Right forelimb (tissue), 1 donor: ENCODE measurements around the gene WHAMM.

ENCODE experiments used
- DNase-seq: peaks from one replicate; pipeline ENCODE4 v3.0.0-alpha.2; 2018

The WHAMM gene

DNA sequence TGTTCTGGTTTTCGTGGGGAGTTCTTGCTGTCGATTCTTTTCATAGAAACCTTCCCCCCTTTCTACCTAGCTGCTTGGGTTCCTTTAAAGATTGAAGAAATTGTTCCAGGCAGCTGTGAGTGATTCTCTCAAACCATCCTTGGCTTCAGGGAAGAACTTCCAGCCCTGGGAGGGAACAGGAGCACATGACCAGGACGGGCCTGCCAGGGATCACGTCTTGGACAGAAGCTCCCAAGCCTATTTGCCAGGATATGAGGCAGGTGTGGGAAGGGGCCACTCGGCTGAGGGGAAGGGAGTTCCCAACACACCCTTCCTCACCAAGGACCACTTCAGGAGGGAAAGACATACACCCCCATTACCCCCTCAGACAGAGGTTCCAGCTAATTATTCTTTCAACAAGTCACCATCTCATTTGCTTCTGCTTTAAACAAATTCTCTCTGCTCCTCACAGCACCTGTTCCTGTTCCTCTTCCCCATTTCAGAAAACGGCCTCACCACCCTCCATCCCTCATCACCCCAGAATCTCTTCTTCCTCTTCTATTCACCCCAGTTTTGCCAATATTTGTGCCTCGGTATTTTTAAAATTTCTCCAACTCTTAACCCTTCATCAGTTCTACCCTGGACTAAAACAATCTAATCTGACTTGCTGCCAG lies 62.5 kb downstream of the WHAMM start:
- no peak for DNase-seq

DNA sequence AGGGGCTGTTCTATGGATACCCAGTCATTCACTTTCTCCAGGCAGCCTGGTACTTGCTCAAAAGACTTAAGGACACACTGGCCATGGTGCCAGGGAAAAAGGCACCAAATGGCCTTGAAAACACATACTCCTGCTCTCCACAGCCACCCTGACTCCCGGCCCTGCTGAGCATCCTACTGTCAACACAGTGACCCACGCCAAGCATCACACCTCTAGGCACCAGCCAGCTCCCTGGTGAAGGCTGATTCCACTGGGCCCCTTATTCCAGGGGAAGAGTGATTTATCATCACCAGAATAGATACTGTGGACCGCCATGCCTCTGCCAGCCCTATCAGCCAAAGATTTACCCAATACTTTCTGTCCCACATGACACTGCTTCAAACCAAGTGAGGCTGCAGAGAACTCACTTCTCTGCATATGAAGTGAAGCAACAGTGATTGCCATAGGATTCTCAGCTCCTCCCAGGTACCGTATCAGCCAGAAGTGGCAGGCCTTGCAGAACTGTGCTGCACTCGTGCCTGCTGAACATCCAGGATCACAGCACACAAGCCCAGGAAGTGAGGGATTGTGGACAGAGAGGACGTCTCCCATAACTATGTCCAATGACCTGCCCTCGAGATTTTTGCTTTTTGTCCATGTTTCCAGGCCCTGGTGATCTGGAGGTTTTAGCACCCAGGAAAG lies 63.7 kb downstream of the WHAMM start:
- DNase-seq: no peak

DNA sequence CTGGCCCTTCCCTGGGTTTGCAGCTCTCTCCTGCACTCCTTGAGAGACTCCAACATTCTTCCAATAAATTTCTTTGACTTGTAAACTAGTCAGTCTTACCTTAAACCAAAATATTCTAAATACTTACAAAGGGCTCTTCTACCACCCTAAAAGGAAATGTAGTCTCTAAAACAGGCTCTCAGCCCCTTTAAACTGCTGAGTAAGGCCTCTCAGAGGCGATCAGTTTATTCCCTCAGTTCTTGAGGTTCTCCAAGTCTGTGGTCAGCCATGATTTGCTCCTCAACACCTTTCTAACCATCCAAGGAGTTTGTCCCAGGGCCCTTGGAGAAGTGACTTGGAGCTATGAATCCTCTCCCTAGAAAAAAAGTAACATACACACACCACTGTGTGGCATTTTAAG lies 64.8 kb downstream of the WHAMM start:
- no peak for DNase-seq

DNA sequence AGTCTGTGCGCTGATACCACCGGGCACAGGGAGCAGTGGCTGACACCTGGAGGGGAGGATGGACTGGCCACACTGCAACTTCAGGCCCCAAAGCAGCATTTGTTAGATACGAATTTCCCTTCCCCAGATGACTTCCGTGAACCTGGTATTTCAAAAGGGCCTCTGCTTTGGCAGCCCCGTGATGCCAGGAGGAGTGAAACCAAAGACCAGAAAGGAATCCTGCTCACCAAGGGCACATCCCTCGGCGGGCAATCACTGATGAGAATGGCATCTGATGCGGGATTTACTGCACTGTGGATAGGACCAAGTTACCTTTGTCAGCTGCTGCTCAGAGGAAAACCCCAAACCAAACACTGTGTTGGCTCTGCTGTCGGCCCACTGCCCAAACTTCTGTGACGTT lies 65.5 kb downstream of the WHAMM start:
- DNase-seq: no peak

DNA sequence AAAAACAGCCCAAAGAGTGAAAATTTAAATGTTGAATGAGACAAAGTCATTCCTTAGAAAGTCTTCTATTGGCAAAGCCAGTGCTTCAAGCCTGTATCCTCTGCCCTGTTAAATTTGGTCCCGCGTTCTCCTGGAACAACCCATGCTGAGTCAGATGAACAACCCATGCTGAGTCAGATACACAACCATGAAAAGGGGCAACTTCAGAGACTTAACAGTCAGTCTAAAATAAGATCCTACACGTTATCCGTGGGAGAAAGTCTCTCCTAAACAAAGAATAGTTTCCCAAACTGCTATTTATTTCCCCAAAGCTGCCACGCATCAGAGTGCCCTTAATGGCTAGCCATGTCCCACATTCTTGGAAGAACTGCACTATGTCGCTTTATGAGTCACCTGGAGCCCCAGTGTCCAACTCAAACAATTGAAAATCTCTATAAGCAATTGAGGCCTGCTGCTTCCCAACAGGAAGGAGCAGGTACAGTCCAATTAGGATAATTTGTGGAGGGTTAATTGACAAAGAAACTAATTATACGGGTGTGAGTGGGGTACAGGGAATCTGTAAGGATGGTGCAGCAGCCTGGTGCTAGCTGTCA lies 66.1 kb downstream of the WHAMM start:
- no peak for DNase-seq

DNA sequence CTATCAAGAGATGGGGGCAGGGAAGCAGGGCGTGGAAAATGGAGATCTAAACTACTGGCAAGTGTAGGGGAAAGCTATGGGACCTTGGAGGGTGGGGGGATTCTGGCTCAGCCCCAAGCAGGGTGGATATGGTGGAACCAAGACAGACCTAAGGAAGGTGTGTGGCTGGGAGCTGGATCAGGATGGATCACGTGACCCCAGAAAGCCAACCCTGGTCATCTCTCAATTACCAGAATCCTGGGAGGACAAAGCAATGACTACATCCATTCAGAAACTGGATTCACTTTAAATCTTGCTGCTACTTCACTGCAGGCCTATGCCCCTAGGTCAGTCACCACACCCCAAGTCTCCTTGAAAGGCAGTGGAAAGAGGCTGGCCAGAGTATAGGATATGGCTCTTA lies 68.4 kb downstream of the WHAMM start:
- DNase-seq: no peak

DNA sequence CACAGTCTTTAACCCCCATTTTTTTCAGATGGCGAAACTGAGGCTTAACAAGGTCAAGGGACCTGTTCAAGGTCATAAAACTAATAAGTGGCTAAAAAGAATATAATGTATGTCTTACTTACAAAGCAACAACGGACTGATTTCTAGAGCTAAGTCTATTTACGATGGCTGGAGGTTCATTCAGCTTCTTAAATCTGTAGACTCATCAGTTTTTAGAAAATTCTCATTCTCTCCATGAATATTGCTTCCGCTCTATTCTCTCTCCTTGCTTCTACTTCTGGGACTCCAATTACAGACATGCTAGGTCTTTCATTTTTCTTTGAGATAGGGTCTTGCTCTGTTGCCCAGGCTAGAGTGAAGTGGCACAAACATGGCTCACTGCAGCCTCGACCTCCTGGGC lies 68.9 kb downstream of the WHAMM start:
- DNase-seq: no peak

DNA sequence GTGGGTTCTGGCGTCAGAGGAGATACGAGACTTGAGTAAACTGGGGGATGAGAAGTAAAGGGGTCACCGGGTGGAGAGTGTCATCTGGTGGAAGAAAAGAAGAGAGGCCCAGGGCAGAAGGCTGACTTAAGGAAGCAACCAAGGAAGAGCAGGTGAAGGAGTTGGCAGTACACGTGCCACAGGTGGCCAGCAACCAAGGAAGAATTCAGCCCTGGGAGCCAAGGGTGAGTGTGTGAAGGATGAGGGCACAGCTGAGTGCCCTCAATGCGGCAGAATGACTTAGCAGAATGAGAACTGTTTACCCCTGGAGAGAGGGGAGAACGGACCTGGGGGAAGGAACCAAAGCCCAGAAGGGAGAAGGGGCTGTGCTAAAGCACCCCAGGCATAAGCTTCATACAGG lies 71.3 kb downstream of the WHAMM start:
- DNase-seq: no peak

DNA sequence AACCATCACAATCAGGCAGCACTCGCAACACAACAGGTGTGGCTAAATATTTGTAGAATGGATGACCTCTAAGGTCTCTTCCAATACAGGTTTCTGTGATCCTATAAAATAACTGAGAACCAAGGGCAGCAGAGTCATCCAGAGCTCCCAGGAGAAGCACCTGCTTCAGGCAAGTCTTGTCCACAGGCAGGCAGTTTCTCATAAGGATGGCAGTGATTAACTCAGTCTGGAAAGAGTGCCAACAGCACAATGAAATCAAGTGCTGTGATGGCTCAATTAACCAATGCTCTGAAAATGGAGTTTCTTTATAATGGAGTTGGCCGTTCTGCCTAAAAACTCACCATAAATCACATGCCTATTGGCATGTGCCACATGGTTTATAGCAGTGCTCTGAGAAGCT lies 72.3 kb downstream of the WHAMM start:
- DNase-seq: no peak

DNA sequence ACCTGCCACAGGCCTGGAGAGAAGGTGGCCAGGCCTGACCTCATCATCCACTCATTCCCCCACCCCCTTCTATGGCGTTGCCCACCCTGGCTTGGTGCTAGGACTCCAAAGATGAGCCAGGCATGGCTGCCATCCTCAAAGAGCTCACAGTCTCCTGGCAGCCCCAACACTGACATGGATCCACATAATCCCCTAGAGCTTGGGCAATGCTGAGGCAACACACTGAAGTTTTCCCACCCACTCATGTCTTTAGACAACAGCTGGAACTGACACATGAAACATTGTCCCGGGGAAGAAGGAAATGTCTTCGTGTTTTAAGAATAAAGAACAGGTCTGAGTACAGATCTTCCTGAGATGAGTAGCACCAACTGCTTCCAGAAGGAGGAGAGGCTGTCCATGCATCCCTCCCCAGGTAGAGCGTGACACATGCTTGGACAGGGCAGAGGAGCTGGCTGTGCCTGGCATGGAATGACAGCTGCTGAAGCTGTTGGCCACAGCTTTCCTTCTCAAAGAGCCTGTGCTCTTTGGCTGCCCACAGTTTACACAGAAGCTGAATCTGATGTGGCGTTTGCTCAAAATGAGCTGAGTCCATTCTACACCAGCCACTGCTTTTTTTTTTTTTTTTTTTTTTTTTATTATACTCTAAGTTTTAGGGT lies 73.0 kb downstream of the WHAMM start:
- DNase-seq: no peak
